GM19438 (cell line): ENCODE results near the gene ETHE1.

Experiments
- ATAC-seq: cut with Tn5 transposase; IDR thresholded peaks from one replicate; pipeline ENCODE4 v1.9.1; 2021; ENCODE audit warnings: low read depth; ENCODE audit not compliant: unreplicated experiment

ETHE1 gene

GRCh38 chr19:43526884-43527859 is at the start of gene ETHE1:
ETHE1 (minus strand) TSS chr19:43527201; CDS start chr19:43527177, 24 bp downstream.
- peak; percentile 69 for ATAC-seq

- ATAC-seq: no peak
Observed at GRCh38 chr19:43575955-43576878, 49.2 kb upstream of the ETHE1 start.

GRCh38 chr19:43575156-43575950 is 48.4 kb upstream of the ETHE1 start, which contains the start of the genes PINLYP and XRCC1:
PINLYP (plus strand) TSS chr19:43575801; CDS start chr19:43577192, 1,391 bp downstream.
XRCC1 (minus strand) TSS chr19:43575527; CDS start chr19:43575458, 69 bp downstream.
- ATAC-seq: peak; percentile 97

GRCh38 chr19:43574424-43575155 is 47.6 kb upstream of the ETHE1 start:
- no peak for ATAC-seq

GRCh38 chr19:43572171-43572588 is 45.2 kb upstream of the ETHE1 start:
- ATAC-seq: no peak

GRCh38 chr19:43570174-43570791 is 43.3 kb upstream of the ETHE1 start:
- ATAC-seq: no peak

GRCh38 chr19:43569657-43570056 is 42.7 kb upstream of the ETHE1 start:
- ATAC-seq: no peak

GRCh38 chr19:43564800-43565199 is 37.8 kb upstream of the ETHE1 start:
- ATAC-seq: no peak

- no peak for ATAC-seq
Observed at GRCh38 chr19:43563816-43564457, 36.9 kb upstream of the ETHE1 start.

GRCh38 chr19:43562698-43563241 is 35.8 kb upstream of the ETHE1 start:
- peak; percentile 74 for ATAC-seq

GRCh38 chr19:43562226-43562697 is 35.3 kb upstream of the ETHE1 start:
- no peak for ATAC-seq

- ATAC-seq: no peak
Observed at GRCh38 chr19:43561139-43561970, 34.4 kb upstream of the ETHE1 start.

GRCh38 chr19:43560687-43561086 is 33.7 kb upstream of the ETHE1 start:
- no peak for ATAC-seq

GRCh38 chr19:43555185-43555770 is 28.3 kb upstream of the ETHE1 start:
- no peak for ATAC-seq

- no peak for ATAC-seq
Observed at GRCh38 chr19:43554317-43554895, 27.4 kb upstream of the ETHE1 start.

- ATAC-seq: no peak
Observed at GRCh38 chr19:43553656-43554055, 26.7 kb upstream of the ETHE1 start.
